K562 (cell line): ENCODE data around the gene TMEM87A.

Experiments used
- CREM ChIP-seq: IDR thresholded peaks from 2 replicates; pipeline ENCODE4 v1.6.1; 2014; ENCODE audit warnings: antibody characterized with exemption, low read depth
- CTCF ChIP-seq, 3 experiments: IDR thresholded peaks in 2 of 3; conservative IDR thresholded peaks in 1 of 3; 2 replicates each; pipeline ENCODE4 v1.5.1; 2011 to 2012; ENCODE audit warnings: low read length in 3 of 3, mild to moderate bottlenecking in 3 of 3, control low read depth in 2 of 3, improper control_type of control experiment in 1 of 3, inconsistent platforms in 1 of 3, low read depth in 1 of 3, mixed read lengths in 1 of 3, moderate library complexity in 1 of 3; ENCODE audit not compliant: insufficient read depth in 2 of 3
- HDAC2 ChIP-seq: fragments of 450-650 bp; IDR thresholded peaks from 2 replicates; pipeline ENCODE4 v1.6.1; 2016; ENCODE audit warnings: mild to moderate bottlenecking
- HNRNPLL ChIP-seq: fragments of 200-400 bp; formaldehyde crosslinking; IDR thresholded peaks from 2 replicates; pipeline ENCODE4 v1.6.1; 2017; ENCODE audit warnings: low read length, low read depth, mild to moderate bottlenecking; ENCODE audit not compliant: poor library complexity, severe bottlenecking
- MEF2D ChIP-seq: conservative IDR thresholded peaks from 2 replicates; pipeline ENCODE4 v1.6.1; 2016; ENCODE audit warnings: low read depth, missing genetic modification characterization, missing compliant biosample characterization
- POLR2A ChIP-seq: fragments of 450-650 bp; conservative IDR thresholded peaks from 2 replicates; pipeline ENCODE4 v1.6.1; 2016
- SRF ChIP-seq, 2 experiments: fragments of 250-450, 450-650 bp in 1 of 2; sonication (Bioruptor Pico) in 1 of 2; sonication (generic) in 1 of 2; formaldehyde crosslinking; IDR thresholded peaks; 2 replicates each; pipeline versions ENCODE4 v1.5.0 to v1.5.1; 2020 to 2022; ENCODE audit warnings: mild to moderate bottlenecking in 1 of 2, missing genetic modification reagents in 1 of 2
- USF1 ChIP-seq: sonication (generic); formaldehyde crosslinking; IDR thresholded peaks from 2 replicates; pipeline ENCODE4 v1.9.0; 2022; ENCODE audit warnings: mild to moderate bottlenecking, missing genetic modification reagents
- ZBTB7A ChIP-seq: IDR thresholded peaks from 2 replicates; pipeline ENCODE4 v1.6.1; 2011; ENCODE audit warnings: low read depth, mild to moderate bottlenecking, low read length, moderate library complexity, borderline replicate concordance; ENCODE audit not compliant: control insufficient read depth
- ZC3H4 ChIP-seq: sonication (generic); formaldehyde crosslinking; IDR thresholded peaks from 2 replicates; pipeline ENCODE4 v1.9.0; 2021; ENCODE audit warnings: missing genetic modification reagents, borderline replicate concordance

GRCh38 chr15:42231088-42231487, 42.1 kb downstream of the TMEM87A start:
- TF ChIP-seq MEF2D (tag), result no peak
- no peak for TF ChIP-seq CTCF (IDR thresholded peaks at IDR 0.05 in 2 of 3, conservative IDR thresholded peaks at IDR 0.05 in 1 of 3; ENCODE audit: insufficient read depth in 2 of 3, low read depth in 1 of 3, low read length in 3 of 3)
- no peak for TF ChIP-seq USF1 (CRISPR knock-in tag)
- no peak for TF ChIP-seq ZC3H4 (CRISPR knock-in tag)
- TF ChIP-seq POLR2A, result no peak
- no peak for TF ChIP-seq HNRNPLL
- no peak for TF ChIP-seq CREM
- TF ChIP-seq HDAC2, result no peak
- TF ChIP-seq ZBTB7A, result no peak
- TF ChIP-seq SRF (CRISPR knock-in tag; IDR thresholded peaks at IDR 0.05), result no peak
